ENCODE measurements around the gene ZNF394. TPM values are rescaled to one million over a fixed set of nuclear protein-coding genes. Genes with fewer than 3 reads are reported as not detected.
A peak's percentile ranks its signal among the peaks of the same experiment; 100 is the strongest.

ZNF394 gene
- total and polyA plus RNA-seq, 8 donors, result 15.7 to 177 (median 24.3) TPM

- intact Hi-C loops (cut with DNase I; ENCODE audit: low total_unique reads), result no loop called here
- WGBS, 5 donors, result 96 to 100% (median 97%) methylated on average over 2 of the region's 2 CpGs
- TF ChIP-seq POLR2A (IDR thresholded peaks at IDR 0.05) (no peak), POLR2AphosphoS5 (IDR thresholded peaks at IDR 0.05) (no peak), EP300 (IDR thresholded peaks at IDR 0.05) (no peak), CTCF (IDR thresholded peaks at IDR 0.05) (no peak)
- Histone ChIP-seq H3K4me3 (no peak overlapping the region), H3K27me3 (no peaks in the 10 kb centered on the region), H3K36me3 (peaks cover 17 to 38% (median 33%) of the 10 kb centered on the region in 4 donors), H3K4me1 (no peaks in the 10 kb centered on the region), H3K27ac (no peak overlapping the region), H3K9me3 (peaks cover 31 to 98% (median 72%) of the 10 kb centered on the region in 4 donors)
- DNase-seq, result no peak
Measured at GRCh38 chr7:99535667-99536066, 35.6 kb upstream of the ZNF394 start.

GRCh38 chr7:99531354-99531765 is 31.3 kb upstream of the ZNF394 start:
- H3K9me3 ChIP-seq, result peaks cover 31 to 82% (median 67%) of the 10 kb centered on the region in 4 donors
- 97 to 99% (median 99%) methylated on average over 12 of the region's 12 CpGs for WGBS, 5 donors
- H3K4me1 ChIP-seq, result no peaks in the 10 kb centered on the region
- no peaks in the 10 kb centered on the region for H3K27me3 ChIP-seq
- H3K36me3 ChIP-seq, result peaks cover 49 to 81% (median 74%) of the 10 kb centered on the region in 4 donors
- intact Hi-C loops (cut with DNase I; ENCODE audit: low total_unique reads), result no loop called here
- no peak overlapping the region for H3K27ac ChIP-seq
- H3K4me3 ChIP-seq, result no peak overlapping the region
- no peak for DNase-seq
- TF ChIP-seq POLR2AphosphoS5 (IDR thresholded peaks at IDR 0.05), result no peak
- no peak for TF ChIP-seq CTCF (IDR thresholded peaks at IDR 0.05)
- no peak for TF ChIP-seq EP300 (IDR thresholded peaks at IDR 0.05)
- TF ChIP-seq POLR2A (IDR thresholded peaks at IDR 0.05), result no peak

GRCh38 chr7:99525713-99526440 is 25.8 kb upstream of the ZNF394 start:
- peak in 1 of 2 donors; percentile 32 for DNase-seq
- Histone ChIP-seq H3K27ac (no peak overlapping the region), H3K4me1 (no peaks in the 10 kb centered on the region), H3K9me3 (peaks cover 8 to 29% (median 21%) of the 10 kb centered on the region in 4 donors), H3K36me3 (peaks cover 46 to 100% (median 94%) of the 10 kb centered on the region in 4 donors), H3K4me3 (no peak overlapping the region), H3K27me3 (no peaks in the 10 kb centered on the region)
- TF ChIP-seq CTCF (IDR thresholded peaks at IDR 0.05) (no peak), EP300 (IDR thresholded peaks at IDR 0.05) (no peak), POLR2AphosphoS5 (IDR thresholded peaks at IDR 0.05) (no peak), POLR2A (IDR thresholded peaks at IDR 0.05) (no peak)
- WGBS, 5 donors, result 94 to 99% (median 96%) methylated on average over 21 of the region's 21 CpGs
- intact Hi-C loops (cut with DNase I; ENCODE audit: low total_unique reads), result no loop called here

GRCh38 chr7:99521399-99521798 is 21.3 kb upstream of the ZNF394 start:
- Histone ChIP-seq H3K4me1 (no peaks in the 10 kb centered on the region), H3K4me3 (no peak overlapping the region), H3K9me3 (no peaks in the 10 kb centered on the region), H3K27me3 (no peaks in the 10 kb centered on the region), H3K36me3 (peaks cover 24 to 95% (median 92%) of the 10 kb centered on the region in 4 donors), H3K27ac (no peak overlapping the region)
- intact Hi-C loops (cut with DNase I; ENCODE audit: low total_unique reads), result no loop called here
- DNase-seq, result no peak
- TF ChIP-seq POLR2A (IDR thresholded peaks at IDR 0.05) (no peak), EP300 (IDR thresholded peaks at IDR 0.05) (no peak), CTCF (IDR thresholded peaks at IDR 0.05) (no peak), POLR2AphosphoS5 (IDR thresholded peaks at IDR 0.05) (no peak)
- WGBS, 5 donors, result 92 to 96% (median 93%) methylated on average over 3 of the region's 3 CpGs

All from stomach (tissue), 9 donors.